NT2/D1 (cell line): Measurements from ENCODE around the gene FNDC7.
"Not testable (repeated sequence)": the region's sequence is repeated elsewhere in the genome, so short reads cannot be mapped to it uniquely, and the experiment has no call there.

Experiments used
- DNase-seq: peaks from one replicate; pipeline ENCODE4 v3.0.0-alpha.2; 2011; ENCODE audit warnings: low read depth, low spot score
- H3K27me3 ChIP-seq: 2 replicates; pipeline ENCODE4 v1.6.0; 2011; ENCODE audit warnings: mild to moderate bottlenecking; ENCODE audit not compliant: insufficient read length, insufficient read depth
- H3K36me3 ChIP-seq: 2 replicates; pipeline ENCODE4 v1.6.1; 2011; ENCODE audit warnings: mild to moderate bottlenecking, low read length, mixed read lengths; ENCODE audit not compliant: insufficient read depth, insufficient read length
- H3K4me1 ChIP-seq: 2 replicates; pipeline ENCODE4 v1.5.1; 2011; ENCODE audit not compliant: insufficient read depth, insufficient read length
- H3K4me3 ChIP-seq: 2 replicates; pipeline ENCODE4 v1.5.1; 2011; ENCODE audit warnings: low read depth; ENCODE audit not compliant: insufficient read length
- H3K9ac ChIP-seq: 2 replicates; pipeline ENCODE4 v1.6.0; 2011; ENCODE audit warnings: low read depth; ENCODE audit not compliant: insufficient read length
- H3K9me3 ChIP-seq: 2 replicates; pipeline ENCODE4 v1.5.1; 2011; ENCODE audit warnings: mild to moderate bottlenecking, low read length; ENCODE audit not compliant: insufficient read depth
- SUZ12 ChIP-seq: IDR thresholded peaks from 2 replicates; pipeline ENCODE4 v1.6.1; 2011; ENCODE audit not compliant: insufficient read length, insufficient read depth; ENCODE audit errors: extremely low read depth
- YY1 ChIP-seq: IDR thresholded peaks from 2 replicates; pipeline ENCODE4 v1.6.1; 2011; ENCODE audit not compliant: insufficient read length, insufficient read depth
- ZNF274 ChIP-seq: IDR thresholded peaks from 2 replicates; pipeline ENCODE4 v1.6.1; 2011; ENCODE audit warnings: mild to moderate bottlenecking, low read depth, low read length

Gene FNDC7

GRCh38 chr1:108780937-108781574 lies 68.3 kb downstream of the FNDC7 start:
- H3K9me3 ChIP-seq, result peaks cover 31% of the 10 kb centered on the region
- no peaks in the 10 kb centered on the region for H3K27me3 ChIP-seq
- no peak overlapping the region for H3K4me3 ChIP-seq
- TF ChIP-seq YY1 (no peak), SUZ12 (no peak), ZNF274 (no peak)
- H3K9ac ChIP-seq, result no peak overlapping the region
- no peaks in the 10 kb centered on the region for H3K4me1 ChIP-seq
- DNase-seq, result no peak
- H3K36me3 ChIP-seq, result peaks cover 75% of the 10 kb centered on the region

GRCh38 chr1:108781575-108781944 lies 68.9 kb downstream of the FNDC7 start:
- Histone ChIP-seq H3K36me3 (peaks cover 75% of the 10 kb centered on the region), H3K9me3 (peaks cover 36% of the 10 kb centered on the region)
- not testable (repeated sequence) for DNase-seq, H3K4me1 ChIP-seq, H3K27me3 ChIP-seq, H3K9ac ChIP-seq, H3K4me3 ChIP-seq

- Histone ChIP-seq H3K4me3 (no peak overlapping the region), H3K9me3 (peaks cover 42% of the 10 kb centered on the region), H3K27me3 (no peaks in the 10 kb centered on the region), H3K36me3 (peaks cover 45% of the 10 kb centered on the region), H3K4me1 (no peaks in the 10 kb centered on the region), H3K9ac (no peak overlapping the region)
- DNase-seq, result peak; percentile 20
- no peak for TF ChIP-seq YY1
- no peak for TF ChIP-seq ZNF274
- no peak for TF ChIP-seq SUZ12
Measured at GRCh38 chr1:108785264-108785663, 72.6 kb downstream of the FNDC7 start.

GRCh38 chr1:108785880-108786279 lies 73.2 kb downstream of the FNDC7 start:
- DNase-seq, result no peak
- H3K36me3 ChIP-seq, result peaks cover 45% of the 10 kb centered on the region
- TF ChIP-seq YY1 (no peak), ZNF274 (no peak), SUZ12 (no peak)
- H3K9ac ChIP-seq, result no peak overlapping the region
- no peaks in the 10 kb centered on the region for H3K4me1 ChIP-seq
- peaks cover 45% of the 10 kb centered on the region for H3K9me3 ChIP-seq
- no peaks in the 10 kb centered on the region for H3K27me3 ChIP-seq
- H3K4me3 ChIP-seq, result no peak overlapping the region

- no peak overlapping the region for H3K9ac ChIP-seq
- H3K27me3 ChIP-seq, result no peaks in the 10 kb centered on the region
- no peaks in the 10 kb centered on the region for H3K4me1 ChIP-seq
- TF ChIP-seq SUZ12, result no peak
- no peak for TF ChIP-seq ZNF274
- no peak for TF ChIP-seq YY1
- DNase-seq, result no peak
- peaks cover 29% of the 10 kb centered on the region for H3K36me3 ChIP-seq
- H3K4me3 ChIP-seq, result no peak overlapping the region
- peaks cover 30% of the 10 kb centered on the region for H3K9me3 ChIP-seq
Measured at GRCh38 chr1:108791790-108792189, 79.1 kb downstream of the FNDC7 start.
